NB4 (cell line): ENCODE data around the gene AP2B1.

Source experiments
- DNase-seq: peaks from one replicate; pipeline ENCODE4 v3.0.0; 2010; ENCODE audit warnings: low read depth
- H3K4me3 ChIP-seq: one replicate; pipeline ENCODE4 v1.5.1; 2011; ENCODE audit warnings: mild to moderate bottlenecking, low read depth, low read length, moderate library complexity
- MYC ChIP-seq: IDR thresholded peaks from 2 replicates; pipeline ENCODE4 v1.6.1; 2011; ENCODE audit warnings: low read depth, low read length
- POLR2A ChIP-seq: IDR thresholded peaks from 2 replicates; pipeline ENCODE4 v1.6.1; 2011; ENCODE audit warnings: mild to moderate bottlenecking; ENCODE audit not compliant: insufficient read length; ENCODE audit errors: extremely low read depth
- TF ChIP-seq, protein P1 (sequence below): IDR thresholded peaks from 2 replicates; pipeline ENCODE4 v1.6.1; 2011; ENCODE audit warnings: low read depth, low read length
- TF ChIP-seq, protein P2 (sequence below): IDR thresholded peaks from one replicate; pipeline ENCODE4 v1.5.1; 2012; ENCODE audit warnings: low read depth, low read length

The AP2B1 gene

GRCh38 chr17:35596530-35597233 is 9.6 kb downstream of the AP2B1 start:
- DNase-seq: no peak
- H3K4me3 ChIP-seq: no peak overlapping the region
- no peak for TF ChIP-seq POLR2A
- TF ChIP-seq, protein P1, sequence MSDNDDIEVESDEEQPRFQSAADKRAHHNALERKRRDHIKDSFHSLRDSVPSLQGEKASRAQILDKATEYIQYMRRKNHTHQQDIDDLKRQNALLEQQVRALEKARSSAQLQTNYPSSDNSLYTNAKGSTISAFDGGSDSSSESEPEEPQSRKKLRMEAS: no peak
- no peak for TF ChIP-seq MYC
- TF ChIP-seq, protein P2, sequence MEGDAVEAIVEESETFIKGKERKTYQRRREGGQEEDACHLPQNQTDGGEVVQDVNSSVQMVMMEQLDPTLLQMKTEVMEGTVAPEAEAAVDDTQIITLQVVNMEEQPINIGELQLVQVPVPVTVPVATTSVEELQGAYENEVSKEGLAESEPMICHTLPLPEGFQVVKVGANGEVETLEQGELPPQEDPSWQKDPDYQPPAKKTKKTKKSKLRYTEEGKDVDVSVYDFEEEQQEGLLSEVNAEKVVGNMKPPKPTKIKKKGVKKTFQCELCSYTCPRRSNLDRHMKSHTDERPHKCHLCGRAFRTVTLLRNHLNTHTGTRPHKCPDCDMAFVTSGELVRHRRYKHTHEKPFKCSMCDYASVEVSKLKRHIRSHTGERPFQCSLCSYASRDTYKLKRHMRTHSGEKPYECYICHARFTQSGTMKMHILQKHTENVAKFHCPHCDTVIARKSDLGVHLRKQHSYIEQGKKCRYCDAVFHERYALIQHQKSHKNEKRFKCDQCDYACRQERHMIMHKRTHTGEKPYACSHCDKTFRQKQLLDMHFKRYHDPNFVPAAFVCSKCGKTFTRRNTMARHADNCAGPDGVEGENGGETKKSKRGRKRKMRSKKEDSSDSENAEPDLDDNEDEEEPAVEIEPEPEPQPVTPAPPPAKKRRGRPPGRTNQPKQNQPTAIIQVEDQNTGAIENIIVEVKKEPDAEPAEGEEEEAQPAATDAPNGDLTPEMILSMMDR: no peak

DNA sequence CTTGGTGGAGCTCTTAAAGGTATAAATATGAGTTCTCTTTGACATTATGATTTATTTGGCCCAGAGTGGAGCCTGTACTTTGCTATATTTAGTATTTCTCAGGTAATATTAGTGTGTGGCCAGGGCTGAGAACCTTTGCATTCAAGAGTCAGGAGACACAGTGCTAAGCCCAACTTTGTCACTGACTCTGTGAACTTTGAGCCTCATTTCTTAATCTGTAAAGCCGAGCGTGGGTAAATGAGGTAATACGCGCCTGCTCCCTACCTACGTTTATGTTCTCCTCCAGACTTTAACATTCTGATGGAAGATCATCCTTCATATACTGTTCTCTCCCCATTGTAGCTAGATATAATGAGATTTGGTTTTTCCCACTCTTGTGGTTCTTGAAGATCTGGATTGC is 10.5 kb downstream of the AP2B1 start:
- no peak for DNase-seq
- TF ChIP-seq MYC (no peak), POLR2A (no peak)
- TF ChIP-seq, protein P1: no peak
- TF ChIP-seq, protein P2: no peak
- no peak overlapping the region for H3K4me3 ChIP-seq

GRCh38 chr17:35603674-35604073 is 16.6 kb downstream of the AP2B1 start:
- no peak overlapping the region for H3K4me3 ChIP-seq
- DNase-seq: no peak
- TF ChIP-seq POLR2A: no peak
- TF ChIP-seq, protein P2: no peak
- TF ChIP-seq MYC: no peak
- TF ChIP-seq, protein P1: no peak

DNA sequence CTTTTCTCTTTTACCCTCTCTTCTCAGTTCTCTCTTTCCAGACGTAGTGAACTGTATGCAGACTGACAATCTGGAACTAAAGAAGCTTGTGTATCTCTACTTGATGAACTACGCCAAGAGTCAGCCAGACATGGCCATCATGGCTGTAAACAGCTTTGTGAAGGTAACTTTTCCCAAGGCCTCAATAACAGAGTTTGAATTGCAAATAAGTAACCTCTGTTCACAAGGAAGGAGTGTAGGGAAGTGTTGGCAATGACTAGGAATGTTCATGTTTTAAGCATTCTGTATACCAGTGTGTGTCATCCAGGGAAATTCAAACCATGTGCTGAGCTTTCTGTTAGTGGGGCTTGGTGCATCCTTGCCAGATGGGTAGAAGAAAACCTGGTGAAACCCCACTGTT is 18.6 kb downstream of the AP2B1 start:
- no peak for DNase-seq
- no peak overlapping the region for H3K4me3 ChIP-seq
- TF ChIP-seq MYC (no peak), POLR2A (no peak)
- TF ChIP-seq, protein P2: no peak
- TF ChIP-seq, protein P1: no peak

GRCh38 chr17:35607239-35607847 is 20.2 kb downstream of the AP2B1 start:
- DNase-seq: no peak
- TF ChIP-seq, protein P1: no peak
- TF ChIP-seq MYC (no peak), POLR2A (no peak)
- TF ChIP-seq, protein P2: no peak
- no peak overlapping the region for H3K4me3 ChIP-seq
